ENCODE measurements around the gene GFY. TPM values are rescaled to one million over a fixed set of nuclear protein-coding genes. Genes with fewer than 3 reads are reported as not detected.

The GFY gene
- total RNA-seq, 1 donor from 2014 or later, result not detected

DNA sequence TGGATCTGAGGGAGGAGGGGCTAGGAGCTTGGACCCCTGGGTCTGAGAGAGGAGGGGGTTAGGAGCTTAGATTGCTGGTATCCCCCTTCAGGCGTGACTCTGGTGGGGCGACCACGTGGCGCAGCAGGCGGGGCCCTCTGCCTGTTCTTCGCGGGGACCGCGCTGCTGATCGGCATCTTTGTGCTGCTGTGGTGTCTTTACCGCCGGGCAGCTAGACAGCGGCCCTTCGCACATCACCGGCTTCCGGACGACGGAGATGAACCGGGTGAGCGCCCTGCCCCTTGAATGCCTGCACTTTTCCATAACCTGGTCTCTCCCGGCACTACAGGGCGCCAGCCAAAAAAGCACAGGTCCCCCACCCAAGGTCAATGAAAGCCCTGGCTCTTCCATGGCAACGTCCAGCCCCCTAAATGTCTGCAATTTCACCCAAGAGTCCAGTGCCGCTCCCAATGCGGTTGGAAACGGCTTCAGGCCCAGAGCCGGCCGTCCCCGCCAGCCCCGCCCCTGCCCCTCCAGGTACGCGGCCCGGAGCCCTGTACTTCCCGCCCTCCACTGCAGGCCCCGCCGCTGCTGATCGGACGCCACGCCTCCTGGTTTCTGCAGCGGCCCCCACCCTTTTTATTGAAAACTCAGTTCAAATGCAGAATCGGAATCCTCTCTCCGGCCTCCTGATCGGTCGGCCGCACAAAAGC, 2.8 kb downstream of the GFY start:
- DNase-seq (ENCODE audit: low spot score), result no peak

DNA sequence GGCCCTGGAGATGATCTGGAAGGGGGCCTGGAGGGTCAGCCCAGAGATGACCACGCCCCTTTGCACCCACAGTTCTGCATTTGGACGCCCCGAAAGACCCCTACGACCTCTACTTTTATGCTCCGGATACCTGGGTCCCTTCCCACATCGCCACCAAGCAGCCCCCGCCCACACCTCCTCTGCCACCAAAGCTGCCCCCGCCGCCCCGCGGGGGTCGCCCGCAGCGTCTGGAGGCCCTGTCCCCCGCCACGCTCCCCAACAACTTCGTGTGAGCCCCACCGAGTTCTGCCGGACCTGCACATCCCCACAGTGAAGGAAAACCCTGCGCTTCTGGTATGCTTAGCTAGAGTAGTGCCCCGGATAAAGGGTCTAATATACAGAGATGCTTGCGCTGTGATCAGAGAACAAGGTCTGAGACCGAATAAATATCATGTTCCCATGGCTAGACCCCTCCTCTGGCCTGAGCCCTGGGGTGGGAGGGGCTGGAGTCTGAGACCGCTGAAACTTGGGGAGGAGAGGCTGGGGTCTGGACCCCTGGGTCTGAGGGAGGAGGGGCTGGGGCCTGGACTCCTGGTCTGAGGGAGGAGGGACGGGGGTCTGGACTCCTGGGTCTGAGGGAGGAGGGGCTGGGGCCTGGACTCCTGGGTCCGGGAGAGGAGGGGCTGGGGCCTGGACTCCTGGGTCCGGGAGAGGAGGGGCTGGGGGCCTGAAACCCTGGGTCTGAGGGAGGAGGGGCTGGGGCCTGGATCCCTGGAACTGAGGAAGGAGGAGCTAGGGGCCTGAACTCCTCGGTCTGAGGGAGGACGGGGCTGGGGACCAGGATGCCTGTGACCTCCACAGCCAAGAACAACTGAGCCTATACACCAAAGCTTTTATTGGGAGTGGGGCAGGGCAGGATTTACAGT, 3.6 kb downstream of the GFY start:
- no peak for DNase-seq (ENCODE audit: low spot score)

DNA sequence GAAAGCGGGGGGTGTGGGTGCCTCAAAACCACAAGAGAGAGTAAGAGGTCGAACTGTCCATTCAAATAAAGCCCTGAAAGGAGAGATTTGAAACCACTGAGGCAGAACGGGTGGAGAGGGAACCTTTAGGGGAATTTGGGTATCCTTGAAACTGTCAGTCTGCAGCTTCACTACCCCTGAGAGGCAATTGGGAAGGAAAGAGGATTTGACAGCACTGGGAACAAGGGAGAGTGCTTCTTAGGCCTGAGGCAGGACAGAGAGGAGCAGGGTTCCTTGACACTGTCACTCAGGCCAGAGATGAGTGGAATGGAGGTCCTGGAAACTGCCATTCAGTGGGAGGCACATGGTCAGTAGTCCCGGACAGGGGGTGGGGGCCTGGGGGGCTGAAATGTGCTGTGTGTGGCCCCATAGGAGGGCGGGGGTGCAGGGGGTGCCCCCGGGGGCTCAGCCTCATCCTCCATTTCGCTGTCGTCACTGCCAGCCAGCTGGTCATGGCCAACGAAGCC, 5.0 kb downstream of the GFY start:
- no peak for DNase-seq (ENCODE audit: low spot score)

DNA sequence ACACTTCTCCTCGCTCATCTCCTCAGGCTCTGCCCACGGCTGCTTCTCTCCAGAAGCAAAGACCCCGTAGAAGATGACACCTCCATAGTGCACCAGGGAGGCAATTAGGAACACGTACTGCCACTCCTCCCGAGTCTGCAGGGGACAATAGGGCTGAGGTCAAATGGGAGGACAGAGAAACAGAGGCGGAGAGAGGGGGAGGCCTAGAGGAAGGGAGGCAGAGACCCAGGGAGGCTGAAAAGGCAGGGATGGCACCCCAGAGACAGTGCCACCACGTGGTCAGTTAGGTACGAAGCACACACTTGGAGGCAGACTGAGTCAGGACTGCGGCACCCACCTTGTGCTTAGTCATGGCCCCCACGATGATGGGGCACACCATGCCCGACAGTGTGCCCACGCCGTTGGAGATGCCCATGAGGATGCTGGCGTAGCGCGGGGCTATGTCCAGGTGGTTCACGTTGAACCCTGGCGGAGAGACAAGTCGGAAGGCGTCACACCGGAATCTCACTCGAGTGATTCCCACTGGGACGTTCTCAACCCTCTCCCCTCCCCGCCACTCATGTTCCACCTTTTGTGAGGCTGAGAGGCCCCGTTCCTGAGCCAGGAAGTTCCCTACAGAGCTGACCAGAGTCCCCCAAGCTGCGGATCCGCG, 5.6 kb downstream of the GFY start:
- DNase-seq (ENCODE audit: low spot score), result no peak

DNA sequence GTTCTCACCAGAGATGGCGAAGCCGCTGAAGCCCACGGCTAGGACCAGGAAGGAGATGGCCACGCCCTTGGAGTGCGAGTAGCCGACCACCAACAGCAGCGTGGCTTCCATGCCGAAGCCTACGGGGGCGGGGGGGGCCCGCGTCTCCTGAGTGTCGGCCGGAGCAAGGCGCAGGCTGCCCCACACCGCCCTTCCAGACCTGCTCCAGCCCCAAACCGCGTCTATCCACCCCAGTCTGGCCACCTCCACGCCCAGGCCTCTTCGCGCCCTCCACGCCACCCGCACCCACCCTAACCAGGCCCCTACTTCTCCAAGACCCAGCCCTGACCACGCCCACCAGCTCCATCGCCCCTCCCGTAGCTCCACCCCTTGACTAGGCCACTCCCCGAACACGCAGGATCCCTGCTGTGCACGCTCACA, 6.2 kb downstream of the GFY start:
- DNase-seq (ENCODE audit: low spot score), result no peak

DNA sequence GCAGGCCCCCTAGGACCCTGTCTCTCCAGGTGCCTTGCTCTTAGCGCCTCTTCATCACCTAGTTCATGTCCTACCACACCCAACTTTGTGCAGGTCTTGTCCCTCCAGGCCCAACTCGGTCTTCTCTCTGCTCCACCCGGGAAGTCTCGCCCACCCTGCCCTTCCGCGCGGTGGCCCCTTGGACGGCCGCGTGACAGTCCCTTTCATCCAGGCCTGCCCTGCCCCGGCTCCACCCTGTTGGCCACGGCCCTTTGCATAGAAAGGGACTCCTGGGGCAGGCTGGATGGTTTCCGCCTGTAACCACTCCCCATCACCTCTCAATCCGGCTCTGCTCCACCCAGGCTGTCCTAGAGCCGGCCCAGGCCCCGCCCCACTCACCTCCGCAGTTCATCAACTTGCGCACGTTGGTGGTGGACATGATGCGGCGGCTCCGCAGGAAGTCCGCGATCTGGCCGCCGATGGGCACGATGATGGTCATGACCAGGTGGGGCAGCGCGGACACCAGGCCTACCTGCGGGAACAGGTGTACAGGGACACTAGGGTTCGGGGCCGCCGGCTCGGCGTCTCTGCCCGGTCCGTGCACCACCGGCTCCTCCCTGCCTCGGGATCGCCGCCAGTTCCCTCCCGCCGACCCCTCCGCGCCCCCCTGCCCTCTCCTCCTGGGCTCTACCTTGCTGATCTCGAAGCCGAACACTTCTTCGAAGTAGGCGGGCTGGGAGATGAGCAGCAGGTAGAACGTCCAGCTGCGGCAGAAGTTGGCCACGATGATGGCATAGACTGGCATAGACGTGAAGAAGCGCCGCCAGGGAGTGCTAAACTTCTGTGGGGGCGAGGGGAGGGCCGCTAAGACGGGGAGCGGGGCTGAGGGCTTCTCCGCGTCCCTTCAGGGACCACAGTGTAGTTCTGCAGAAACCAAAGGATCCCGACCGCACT, 7.2 kb downstream of the GFY start:
- DNase-seq (ENCODE audit: low spot score), result no peak

DNA sequence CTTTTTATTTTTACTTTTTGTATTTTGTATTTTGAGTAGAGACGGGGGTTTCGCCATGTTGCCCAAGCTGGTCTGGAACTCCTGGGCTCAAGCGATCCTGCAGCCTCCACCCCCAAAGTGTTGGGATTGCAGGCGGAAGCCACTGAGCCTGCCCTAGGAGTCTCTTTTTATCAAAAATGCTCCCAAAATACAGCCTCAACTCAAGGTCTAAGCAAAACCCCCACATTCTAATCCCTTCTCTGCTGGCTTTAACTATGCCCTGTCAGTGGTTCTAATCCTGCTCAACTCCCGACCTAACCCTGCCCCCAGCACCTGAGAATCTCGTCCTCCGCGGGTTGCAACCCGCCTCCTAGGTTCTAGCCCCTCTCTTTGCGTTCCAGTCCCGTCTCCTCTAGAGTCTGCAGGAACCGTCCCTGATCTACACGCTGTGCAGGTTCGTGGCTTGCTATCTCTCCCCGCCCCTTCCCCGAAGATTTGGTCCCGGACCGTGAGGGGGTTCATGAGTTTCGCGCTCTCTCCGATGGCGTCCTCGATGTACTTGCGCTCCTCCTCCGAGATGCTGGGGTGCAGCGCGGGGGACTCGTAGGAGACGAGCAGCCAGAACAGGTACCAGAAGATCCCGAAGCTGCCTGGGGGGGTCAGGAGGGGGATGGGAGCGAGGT, 8.2 kb downstream of the GFY start:
- DNase-seq (ENCODE audit: low spot score), result no peak

DNA sequence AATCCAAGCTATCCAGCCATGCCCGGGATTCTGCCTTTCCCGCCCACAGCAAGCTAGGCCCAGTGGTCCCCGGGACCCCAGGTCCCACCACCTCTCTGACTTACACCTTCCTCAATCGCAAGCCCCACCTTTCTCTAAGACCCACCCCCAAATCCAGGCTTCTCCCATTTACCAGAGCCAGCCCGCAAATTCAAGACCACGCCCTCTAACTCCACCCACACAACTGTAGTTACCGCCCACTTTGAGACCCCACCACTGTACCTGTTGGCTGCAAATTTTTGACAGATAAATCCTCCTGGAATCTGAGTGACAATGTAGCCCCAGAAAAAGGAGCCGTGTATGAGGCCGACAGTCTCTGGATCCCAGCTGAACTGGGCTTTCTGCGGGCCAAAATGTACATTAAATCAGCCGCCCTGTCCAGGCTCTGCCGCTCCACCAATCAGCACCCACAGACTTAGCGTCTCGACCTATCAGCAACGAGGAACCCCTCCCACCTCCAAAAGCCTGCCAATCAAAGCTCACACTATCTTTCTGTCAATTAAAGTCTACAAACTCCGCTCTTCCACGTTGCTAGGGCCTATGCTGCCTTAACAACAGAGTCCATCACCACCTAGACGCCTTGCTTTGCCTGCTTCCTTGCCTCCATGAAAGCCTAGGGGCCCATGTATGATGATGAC, 9.9 kb downstream of the GFY start:
- DNase-seq (ENCODE audit: low spot score), result no peak

DNA sequence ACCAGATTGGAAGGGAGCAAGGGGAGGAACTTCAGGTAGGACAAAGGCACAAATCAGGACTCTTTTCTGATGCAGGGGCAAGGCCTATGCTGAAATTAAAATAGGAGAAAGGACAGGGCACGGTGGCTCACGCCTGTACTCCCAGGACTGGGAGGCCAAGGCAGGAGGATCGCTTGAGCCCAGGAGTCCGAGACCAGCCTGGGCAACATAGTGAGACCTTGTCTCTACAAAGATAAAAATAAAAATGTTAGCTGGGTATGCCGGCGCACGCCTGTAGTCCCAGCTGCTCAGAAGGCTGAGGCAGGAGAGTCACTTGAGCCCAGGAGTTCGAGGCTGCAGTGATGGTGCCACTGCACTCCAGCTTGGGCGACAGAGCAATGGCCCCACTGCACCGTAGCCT, 10.5 kb downstream of the GFY start:
- DNase-seq (ENCODE audit: low spot score), result no peak

DNA sequence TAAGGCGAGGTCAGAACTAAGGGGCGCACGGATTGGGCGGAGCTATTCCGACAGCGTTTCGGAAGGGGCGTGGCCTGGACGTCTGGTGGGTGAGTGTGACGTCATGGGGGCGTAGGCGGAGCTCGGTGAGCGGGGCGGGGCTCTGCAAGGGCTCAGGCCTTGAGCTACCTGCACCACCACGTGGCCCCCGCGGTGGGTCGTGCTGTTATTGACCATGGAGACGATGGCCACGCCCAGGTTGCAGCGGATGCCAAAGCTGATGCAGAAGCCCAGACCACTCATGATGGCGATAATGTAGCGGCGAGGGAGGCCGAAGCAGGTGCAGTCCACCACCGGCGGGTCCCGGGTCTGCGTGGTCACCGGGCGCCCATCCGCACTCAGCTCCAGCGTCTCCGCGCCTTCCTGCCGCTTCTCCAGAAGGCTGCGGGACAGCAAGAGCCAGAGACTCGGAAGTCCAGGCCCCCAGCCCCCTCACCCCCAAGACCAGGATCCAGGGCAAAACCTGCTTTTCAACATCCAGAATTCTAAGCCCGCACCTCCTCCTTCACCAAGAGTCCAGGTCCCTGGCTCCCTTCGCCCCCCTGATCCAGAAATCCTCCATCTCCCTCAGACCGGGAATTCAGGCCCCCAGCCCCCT, 11.3 kb downstream of the GFY start:
- DNase-seq (ENCODE audit: low spot score), result no peak

DNA sequence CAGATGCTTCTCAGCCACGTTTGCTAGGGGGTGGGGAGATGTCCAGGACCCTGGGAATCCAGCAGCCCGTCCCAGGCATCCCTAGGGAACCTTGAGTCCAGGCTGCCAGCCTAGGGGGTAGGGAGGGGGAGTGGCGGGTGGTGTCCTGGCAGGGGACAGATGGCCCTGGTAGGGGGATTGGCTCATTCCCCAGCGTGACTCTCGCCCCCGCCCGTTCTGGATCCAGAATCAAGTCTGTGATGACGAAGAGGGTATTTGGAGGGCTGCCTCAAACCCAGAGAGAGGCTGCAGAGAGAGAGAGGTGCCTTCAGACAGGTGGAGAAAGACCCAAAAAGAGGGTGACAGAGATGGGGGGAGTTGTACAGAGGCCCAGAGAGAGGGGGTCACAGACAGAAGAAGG, 12.0 kb downstream of the GFY start:
- DNase-seq (ENCODE audit: low spot score), result no peak

DNA sequence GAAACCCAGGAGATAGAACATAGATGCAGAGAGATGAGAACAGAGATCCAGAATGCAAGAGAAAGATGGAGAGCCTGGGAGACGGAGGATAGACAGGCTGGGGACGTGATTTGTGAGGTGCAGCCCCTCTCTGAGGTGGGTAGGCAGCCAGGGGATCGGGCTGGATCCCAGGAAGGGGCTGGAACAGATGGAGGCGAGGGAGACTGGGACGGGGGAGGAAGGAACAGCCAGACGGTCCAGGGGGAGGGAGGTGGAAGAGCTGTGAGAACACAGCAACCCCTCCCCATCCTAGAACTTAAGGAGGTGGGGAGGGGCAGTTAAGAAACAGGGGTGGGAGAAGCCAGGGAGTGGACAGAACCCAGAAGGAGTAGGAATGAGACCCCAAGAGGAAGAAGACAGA, 13.1 kb downstream of the GFY start:
- DNase-seq (ENCODE audit: low spot score), result no peak

DNA sequence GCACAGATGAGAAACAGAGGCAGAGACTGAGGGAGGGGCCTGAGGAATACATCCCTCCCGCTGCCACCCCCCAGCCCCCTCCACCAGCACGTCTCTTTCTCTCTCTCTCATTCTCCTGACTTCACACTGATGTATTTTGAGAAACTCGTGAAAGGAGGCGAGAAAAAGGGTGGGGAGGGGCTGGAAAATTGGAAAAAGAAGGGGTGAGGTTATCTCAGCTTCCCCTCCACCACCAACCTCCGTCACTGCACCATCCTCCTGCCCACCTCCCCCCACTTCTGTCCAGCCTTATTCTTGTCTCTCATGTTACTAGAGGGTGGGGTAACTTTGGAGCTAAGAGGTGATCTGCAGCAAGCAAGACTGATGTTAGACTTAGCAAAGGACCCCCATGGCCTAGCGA, 14.6 kb downstream of the GFY start:
- DNase-seq (ENCODE audit: low spot score), result no peak

DNA sequence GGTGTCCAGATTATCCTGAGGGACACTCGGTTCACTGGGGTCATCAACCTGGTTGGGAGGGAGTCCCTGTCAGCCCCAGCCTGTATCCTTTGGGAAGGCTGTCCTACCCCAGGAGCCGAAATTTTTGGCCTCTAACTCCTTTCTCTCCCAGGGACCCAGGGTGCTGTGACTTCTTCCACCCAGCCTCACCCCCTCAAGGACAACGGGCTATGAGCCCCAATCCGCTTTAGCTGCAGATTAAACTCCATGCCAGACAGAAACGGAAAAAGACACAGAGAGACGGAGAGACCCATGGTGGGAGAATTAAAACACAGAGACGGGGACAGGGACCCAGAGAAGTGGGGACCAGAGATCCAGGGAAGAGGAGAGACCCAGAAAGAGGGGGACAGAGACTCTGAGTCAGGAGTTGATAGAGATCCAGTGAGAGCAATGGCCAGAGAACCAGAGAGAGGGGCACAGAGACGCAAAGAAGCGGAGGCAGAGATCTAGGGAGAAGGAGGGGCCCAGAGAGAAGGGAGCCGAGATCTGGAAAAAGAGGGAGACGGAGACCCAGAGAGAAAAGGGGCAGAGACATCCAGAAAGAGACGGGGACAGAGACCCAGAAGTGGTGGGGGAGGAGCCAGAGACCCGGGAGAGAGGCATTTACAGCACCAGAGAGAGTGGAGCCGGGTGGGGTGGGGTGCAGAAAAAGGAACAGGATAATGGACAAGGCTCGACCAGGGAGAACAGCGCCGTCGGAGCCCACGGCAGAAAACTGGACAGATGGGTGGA, 15.4 kb downstream of the GFY start:
- no peak for DNase-seq (ENCODE audit: low spot score)

DNA sequence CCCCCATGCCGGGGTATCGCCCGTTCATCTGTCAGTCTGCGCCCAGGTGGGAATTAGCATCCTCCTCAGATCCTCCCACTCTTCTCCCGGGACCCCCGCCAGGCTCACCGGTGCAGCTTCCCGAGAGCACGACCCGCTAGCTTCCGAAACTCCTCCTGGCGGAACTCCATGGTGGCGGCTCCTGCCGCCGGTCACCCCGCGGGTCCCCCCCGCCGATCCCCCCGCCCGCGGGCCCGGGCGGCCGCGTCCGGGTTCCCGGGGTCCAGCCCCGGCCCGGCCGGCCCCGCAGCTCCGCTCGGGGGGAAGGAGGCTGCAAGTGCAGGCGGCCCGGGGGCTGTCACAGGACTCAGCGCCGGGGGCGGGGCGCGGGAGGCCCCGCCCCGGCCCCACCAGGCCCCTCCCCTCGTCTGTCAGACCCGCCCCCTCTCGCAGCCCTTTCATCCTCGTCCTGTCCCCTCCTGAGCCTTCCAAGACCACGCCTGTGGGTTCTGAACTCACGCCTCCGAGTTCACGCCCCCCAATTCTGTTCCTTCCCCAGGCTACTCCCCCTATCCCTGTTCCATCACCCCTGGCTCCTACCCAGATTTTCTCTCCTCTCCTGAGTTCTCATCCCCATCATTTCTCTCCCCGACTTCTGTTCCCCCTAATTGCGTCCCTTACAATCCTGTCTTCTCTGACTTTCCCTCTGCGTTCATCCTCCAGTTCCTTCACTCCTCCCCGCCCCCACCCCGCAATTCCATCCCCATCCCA, 16.2 kb downstream of the GFY start, which contains the start of gene SLC17A7:
Gene SLC17A7 (minus strand): TSS at position 318 of the 750 bp plus-strand sequence. CDS start 148 bp downstream, at position 170.
- no peak for DNase-seq (ENCODE audit: low spot score)

DNA sequence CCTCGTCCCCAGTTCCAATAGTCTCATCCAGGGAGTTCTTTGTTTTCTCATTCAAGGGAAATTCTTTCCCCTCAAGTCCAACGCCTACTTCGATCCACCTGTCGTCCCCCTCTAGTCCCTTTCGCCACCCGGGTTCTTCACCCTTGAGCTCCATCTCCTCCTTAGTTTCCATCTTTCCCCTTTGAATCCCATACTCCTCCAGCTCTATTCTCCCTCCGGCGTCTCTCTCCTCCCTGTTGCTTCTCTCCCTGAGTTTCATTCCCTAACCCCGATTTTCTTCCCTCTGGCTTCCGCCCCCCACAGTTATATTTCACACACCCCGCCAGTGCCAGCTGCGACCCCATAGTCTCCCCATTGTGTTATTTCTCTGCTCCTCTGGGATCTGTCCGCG, 16.8 kb downstream of the GFY start:
- no peak for DNase-seq (ENCODE audit: low spot score)

DNA sequence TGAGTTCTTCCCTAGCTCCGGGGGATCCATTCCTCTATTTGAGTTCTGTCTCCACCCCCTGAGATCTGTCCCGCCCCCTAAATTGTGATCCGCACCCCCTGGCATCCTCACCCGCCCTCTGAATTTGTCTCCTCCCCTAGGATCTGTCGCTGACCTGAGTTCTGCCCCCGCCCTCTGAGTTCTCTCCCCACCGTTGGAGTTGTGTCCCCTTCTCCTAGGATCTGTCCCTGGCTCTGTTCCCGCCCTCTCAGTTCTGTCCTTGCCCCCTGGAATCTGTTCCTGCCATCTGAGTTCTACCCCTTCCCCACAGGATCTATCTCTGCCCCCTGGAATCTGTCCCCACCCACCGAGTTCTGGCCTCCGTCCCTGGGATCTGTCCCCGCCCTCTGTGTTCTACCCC, 17.2 kb downstream of the GFY start:
- no peak for DNase-seq (ENCODE audit: low spot score)

Data from mesenteric fat pad (tissue), 1 donor.